K562 (cell line): ENCODE measurements around the gene TOM1L2. TPM values are rescaled to one million over a fixed set of nuclear protein-coding genes. Genes with fewer than 3 reads are reported as not detected.

ENCODE experiments used
- ELF2 ChIP-seq: fragments of 250-450 bp; sonication (Bioruptor Pico); IDR thresholded peaks from 2 replicates; pipeline ENCODE4 v1.5.0; 2021; ENCODE audit warnings: mild to moderate bottlenecking
- IRF1 ChIP-seq: sonication (generic); formaldehyde crosslinking; IDR thresholded peaks from 2 replicates; pipeline ENCODE4 v1.8.0; 2022; ENCODE audit warnings: missing genetic modification reagents, mild to moderate bottlenecking, borderline replicate concordance
- MCM5 ChIP-seq: fragments of 450-650 bp; IDR thresholded peaks from 2 replicates; pipeline ENCODE4 v1.6.1; 2016; ENCODE audit warnings: low read depth
- POLR2AphosphoS5 ChIP-seq: IDR thresholded peaks from 2 replicates; pipeline ENCODE4 v1.6.1; 2011; ENCODE audit warnings: mild to moderate bottlenecking, low read depth, low read length, moderate library complexity; ENCODE audit not compliant: control insufficient read depth, insufficient read depth
- PYGO2 ChIP-seq: fragments of 450-650 bp; IDR thresholded peaks from 2 replicates; pipeline ENCODE4 v1.6.1; 2016; ENCODE audit warnings: mild to moderate bottlenecking, missing genetic modification characterization, moderate library complexity, missing compliant biosample characterization
- REST ChIP-seq, 2 experiments: fragments of 450-650 bp; formaldehyde crosslinking in 1 of 2; IDR thresholded peaks; 2 replicates each; pipeline versions ENCODE4 v1.4.0 to v1.6.1; 2014 to 2020; ENCODE audit warnings: mild to moderate bottlenecking in 2 of 2, borderline replicate concordance in 1 of 2, low read depth in 1 of 2
- SIN3B ChIP-seq: fragments of 450-650 bp; IDR thresholded peaks from 2 replicates; pipeline ENCODE4 v1.6.1; 2017; ENCODE audit warnings: low read depth, mild to moderate bottlenecking, moderate library complexity
- STAT5A ChIP-seq: IDR thresholded peaks from 2 replicates; pipeline ENCODE4 v1.6.1; 2012; ENCODE audit warnings: low read length, inconsistent platforms, borderline replicate concordance
- STAT5B ChIP-seq: fragments of 250-450 bp; sonication (Bioruptor Pico); IDR thresholded peaks from 2 replicates; pipeline ENCODE4 v1.8.0; 2021; ENCODE audit warnings: mild to moderate bottlenecking, inconsistent platforms
- VEZF1 ChIP-seq: fragments of 200-800 bp; sonication (Bioruptor generic); IDR thresholded peaks from 2 replicates; pipeline ENCODE4 v1.6.1; 2017; ENCODE audit warnings: missing genetic modification characterization, missing compliant biosample characterization
- YBX1 ChIP-seq: fragments of 450-650 bp; IDR thresholded peaks from 2 replicates; pipeline ENCODE4 v1.7.1; 2016; ENCODE audit warnings: mild to moderate bottlenecking
- ZNF134 ChIP-seq: fragments of 250-450 bp; sonication (Bioruptor Pico); conservative IDR thresholded peaks from 2 replicates; pipeline ENCODE4 v1.4.0; 2020
- ZNF398 ChIP-seq: fragments of 250-450 bp; sonication (Bioruptor Pico); IDR thresholded peaks from 2 replicates; pipeline ENCODE4 v1.8.0; 2021; ENCODE audit warnings: moderate library complexity, mild to moderate bottlenecking, inconsistent platforms
- ZNF507 ChIP-seq: conservative IDR thresholded peaks from 2 replicates; pipeline ENCODE4 v1.6.1; 2017; ENCODE audit warnings: missing genetic modification characterization, missing compliant biosample characterization
- polyA plus RNA-seq, 8 experiments: library from polyadenylated mRNA; depleted of rRNA in 4 of 8; stranded (reverse) in 5 of 8; unstranded in 3 of 8; fragments of >200 nt; fragmentation: Nextera tagmentation in 2 of 8; fragmentation: Illumina TruSeq in 1 of 8; extraction: Ambion mirVana in 2 of 8; extraction: Trizol in 1 of 8; gene quantifications; 2 replicates each; pipeline versions ENCODE4 v1.2.1 to v1.2.3, GENCODE V29; 2011 to 2014; ENCODE audit warnings: inconsistent platforms in 1 of 8, missing spikeins in 1 of 8
- total RNA-seq, 7 experiments: library from RNA; depleted of rRNA in 6 of 7; stranded (reverse); fragments of >200 nt in 6 of 7; fragmentation: Illumina TruSeq in 2 of 7; extraction: Trizol in 2 of 7; gene quantifications; 2 replicates each; pipeline versions ENCODE4 v1.2.1 to v1.2.3, GENCODE V29; 2011 to 2021; ENCODE audit warnings: low replicate concordance in 1 of 7

The TOM1L2 gene
- total and polyA plus RNA-seq, 9 of the 15 experiments (the other 6 are each of a cell fraction or from before 2014, with no cell fraction given) = 0.07 to 6.0 (median 2.5) TPM

GRCh38 chr17:17839791-17840707, 132.2 kb downstream of the TOM1L2 start (continued):
- TF ChIP-seq PYGO2 (tag) (no peak), ZNF398 (CRISPR knock-in tag) (no peak), STAT5B (CRISPR knock-in tag) (no peak), IRF1 (no peak), SIN3B (no peak), POLR2AphosphoS5 (peak; percentile 58; the same call in 1 of the 2 replicates), REST (IDR thresholded peaks at IDR 0.05; ENCODE audit: borderline replicate concordance) (peak; percentile 40), REST (CRISPR knock-in tag; IDR thresholded peaks at IDR 0.05; ENCODE audit: low read depth) (peak; percentile 71; the same call in 1 of the 2 replicates), YBX1 (no peak), ZNF134 (0 out of 2 replicates have a peak, but pooled peaks have one; percentile 22), ELF2 (CRISPR knock-in tag) (no peak), VEZF1 (CRISPR knock-in tag) (peak; percentile 90), STAT5A (no peak), MCM5 (no peak), ZNF507 (no peak)
